ENCODE data around the gene SGCD.

The SGCD gene

DNA sequence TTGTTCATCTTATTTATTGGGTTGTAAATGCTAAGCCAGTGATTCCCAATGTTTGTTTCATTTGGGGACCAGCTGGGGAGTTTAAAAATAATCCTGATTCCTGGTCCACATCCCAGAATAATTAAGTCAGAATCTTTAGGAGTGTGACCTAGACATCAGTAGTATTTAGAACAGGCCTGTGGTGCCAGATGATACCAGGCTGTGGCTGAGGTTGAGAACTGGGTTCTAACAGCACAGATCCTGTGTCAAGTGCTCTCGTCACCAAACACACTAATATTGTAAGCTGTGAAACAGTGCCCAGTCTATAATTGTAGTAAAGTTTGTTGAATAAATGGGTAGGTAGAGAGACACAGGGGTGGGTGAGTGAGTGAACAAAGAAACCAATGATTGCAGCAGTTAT is 351.0 kb downstream of the SGCD start:
- ChIA-PET POLR2A (no interaction called here), CTCF (no interaction called here)

DNA sequence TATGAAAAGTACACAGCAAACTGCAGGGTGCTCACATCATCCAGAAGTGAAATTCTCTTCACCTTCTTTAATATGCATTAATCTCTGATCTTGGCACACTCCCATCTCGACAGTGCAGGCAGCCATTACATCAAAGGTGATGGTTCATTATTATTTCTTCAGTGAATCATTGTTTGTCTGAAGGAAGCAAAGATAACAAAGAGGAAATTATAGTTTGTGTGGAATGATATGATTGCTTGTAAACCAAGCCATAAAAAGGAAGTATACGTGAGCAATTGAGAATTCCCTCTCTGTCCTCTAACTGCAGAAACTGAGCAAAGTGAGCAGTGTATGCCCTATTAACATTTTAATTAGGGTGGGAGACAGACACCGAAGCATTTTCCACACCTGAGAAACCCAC is 351.5 kb downstream of the SGCD start:
- no peak for TF ChIP-seq ZNF384 (IDR thresholded peaks at IDR 0.05)
- TF ChIP-seq FOXA1 (IDR thresholded peaks at IDR 0.05), result no peak
- TF ChIP-seq FOXK2 (IDR thresholded peaks at IDR 0.05), result no peak
- TF ChIP-seq ELF4 (IDR thresholded peaks at IDR 0.05), result no peak
- TF ChIP-seq CTBP1 (IDR thresholded peaks at IDR 0.05; ENCODE audit: borderline replicate concordance), result no peak
- TF ChIP-seq BHLHE40 (IDR thresholded peaks at IDR 0.05; ENCODE audit: borderline replicate concordance), result no peak
- no peak for TF ChIP-seq ARNT (IDR thresholded peaks at IDR 0.05)
- no peak for TF ChIP-seq HDGF (IDR thresholded peaks at IDR 0.05; ENCODE audit: borderline replicate concordance)
- no peak for TF ChIP-seq FOXM1 (IDR thresholded peaks at IDR 0.05; ENCODE audit: borderline replicate concordance)
- no peak for TF ChIP-seq L3MBTL2 (conservative IDR thresholded peaks at IDR 0.05)
- TF ChIP-seq SUZ12 (IDR thresholded peaks at IDR 0.05), result no peak
- no peak for TF ChIP-seq PKNOX1 (IDR thresholded peaks at IDR 0.05)
- no peak for TF ChIP-seq NFRKB (IDR thresholded peaks at IDR 0.05)
- TF ChIP-seq LEF1 (IDR thresholded peaks at IDR 0.05; ENCODE audit: borderline replicate concordance), result no peak
- DNase-seq (ENCODE audit: extremely low spot score), result no peak
- POLR2A ChIA-PET, result no interaction called here
- CTCF ChIA-PET, result no interaction called here

More for the DNA sequence above, 351.0 kb downstream of the SGCD start:
- no peak for DNase-seq (ENCODE audit: extremely low spot score)
- TF ChIP-seq FOXK2 (IDR thresholded peaks at IDR 0.05), result no peak
- no peak for TF ChIP-seq CTBP1 (IDR thresholded peaks at IDR 0.05; ENCODE audit: borderline replicate concordance)
- TF ChIP-seq ELF4 (IDR thresholded peaks at IDR 0.05), result no peak
- TF ChIP-seq FOXA1 (IDR thresholded peaks at IDR 0.05), result no peak
- TF ChIP-seq FOXM1 (IDR thresholded peaks at IDR 0.05; ENCODE audit: borderline replicate concordance), result no peak
- no peak for TF ChIP-seq HDGF (IDR thresholded peaks at IDR 0.05; ENCODE audit: borderline replicate concordance)
- TF ChIP-seq SUZ12 (IDR thresholded peaks at IDR 0.05), result no peak
- TF ChIP-seq NFRKB (IDR thresholded peaks at IDR 0.05), result no peak

DNA sequence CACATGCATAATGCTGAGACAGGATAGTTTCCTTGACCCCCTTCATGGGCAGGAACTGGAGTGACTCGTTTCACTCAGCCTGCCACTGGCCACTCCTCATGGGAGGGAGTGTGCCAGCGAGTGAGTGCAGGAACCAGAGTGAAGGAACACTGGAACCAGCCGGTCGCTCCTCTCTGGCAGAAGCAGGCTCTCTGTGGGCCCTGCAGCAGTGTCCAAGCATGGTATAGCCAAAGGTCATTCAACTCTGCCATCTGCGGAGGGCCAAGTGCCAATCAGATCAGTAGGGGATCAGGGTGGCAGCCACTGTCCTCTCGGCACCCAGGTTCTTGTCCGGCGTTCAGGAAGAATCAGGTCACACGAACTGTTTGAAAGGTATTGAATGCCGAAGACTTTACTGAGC is 353.9 kb downstream of the SGCD start:
- POLR2A ChIA-PET, result no interaction called here
- CTCF ChIA-PET, result interaction anchor here (0.6 kb wide), 1 partner anchor 915 kb away, joined by 3 read pairs; no protein-coding TSS in a partner anchor
- no peak for TF ChIP-seq FOXK2 (IDR thresholded peaks at IDR 0.05)
- TF ChIP-seq FOXA1 (IDR thresholded peaks at IDR 0.05), result no peak
- no peak for TF ChIP-seq ZNF384 (IDR thresholded peaks at IDR 0.05)
- TF ChIP-seq SUZ12 (IDR thresholded peaks at IDR 0.05), result no peak
- no peak for TF ChIP-seq NFRKB (IDR thresholded peaks at IDR 0.05)
- TF ChIP-seq PKNOX1 (IDR thresholded peaks at IDR 0.05), result no peak
- no peak for DNase-seq (ENCODE audit: extremely low spot score)

- TF ChIP-seq FOXK2 (IDR thresholded peaks at IDR 0.05) (no peak), HDGF (IDR thresholded peaks at IDR 0.05; ENCODE audit: borderline replicate concordance) (no peak), SP1 (IDR thresholded peaks at IDR 0.05) (no peak), BHLHE40 (IDR thresholded peaks at IDR 0.05; ENCODE audit: borderline replicate concordance) (no peak), SUZ12 (IDR thresholded peaks at IDR 0.05) (no peak), FOXM1 (IDR thresholded peaks at IDR 0.05; ENCODE audit: borderline replicate concordance) (no peak), CTBP1 (IDR thresholded peaks at IDR 0.05; ENCODE audit: borderline replicate concordance) (no peak), PKNOX1 (IDR thresholded peaks at IDR 0.05) (no peak), ELF4 (IDR thresholded peaks at IDR 0.05) (no peak), TARDBP (IDR thresholded peaks at IDR 0.05) (no peak), LEF1 (IDR thresholded peaks at IDR 0.05; ENCODE audit: borderline replicate concordance) (no peak), NFRKB (IDR thresholded peaks at IDR 0.05) (no peak), ARNT (IDR thresholded peaks at IDR 0.05) (no peak)
- POLR2A ChIA-PET, result no interaction called here
- no peak for DNase-seq (ENCODE audit: extremely low spot score)
- CTCF ChIA-PET, result interaction anchor here (0.6 kb wide), 1 partner anchor 916 kb away, joined by 3 read pairs; no protein-coding TSS in a partner anchor
These were observed 354.3 kb downstream of the SGCD start for GRCh38 chr5:156681265-156681664.

- CTCF ChIA-PET, result no interaction called here
- no peak for DNase-seq (ENCODE audit: extremely low spot score)
- TF ChIP-seq SUZ12 (IDR thresholded peaks at IDR 0.05) (no peak), HDGF (IDR thresholded peaks at IDR 0.05; ENCODE audit: borderline replicate concordance) (no peak), PKNOX1 (IDR thresholded peaks at IDR 0.05) (no peak), SP1 (IDR thresholded peaks at IDR 0.05) (no peak), TARDBP (IDR thresholded peaks at IDR 0.05) (no peak), FOXK2 (IDR thresholded peaks at IDR 0.05) (no peak)
- POLR2A ChIA-PET, result no interaction called here
These were observed 356.0 kb downstream of the SGCD start for GRCh38 chr5:156682971-156683370.

DNA sequence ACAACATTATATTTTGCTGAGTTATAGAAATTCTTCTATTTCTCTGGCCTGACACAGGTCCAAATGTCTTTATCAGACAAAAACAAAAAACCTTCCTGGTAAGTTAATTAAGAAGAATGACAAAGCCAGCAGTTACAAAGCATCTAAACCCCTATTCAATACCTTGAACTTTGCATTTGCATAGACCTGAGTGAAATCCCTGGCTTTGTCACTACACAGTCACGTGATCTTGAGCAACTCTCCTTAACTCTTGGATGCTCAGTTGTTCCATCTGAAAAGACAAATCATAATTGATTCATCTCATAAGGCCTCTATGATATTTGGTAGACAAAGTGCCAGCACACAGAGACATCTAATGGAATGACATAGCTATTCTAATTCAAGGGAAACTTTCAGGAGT is 356.5 kb downstream of the SGCD start:
- ChIA-PET POLR2A (no interaction called here), CTCF (no interaction called here)
- DNase-seq (ENCODE audit: extremely low spot score), result no peak
- TF ChIP-seq ZNF384 (IDR thresholded peaks at IDR 0.05), result no peak
- TF ChIP-seq LEF1 (IDR thresholded peaks at IDR 0.05; ENCODE audit: borderline replicate concordance), result no peak
- no peak for TF ChIP-seq TARDBP (IDR thresholded peaks at IDR 0.05)
- no peak for TF ChIP-seq L3MBTL2 (conservative IDR thresholded peaks at IDR 0.05)
- TF ChIP-seq PKNOX1 (IDR thresholded peaks at IDR 0.05), result no peak
- no peak for TF ChIP-seq FOXM1 (IDR thresholded peaks at IDR 0.05; ENCODE audit: borderline replicate concordance)
- TF ChIP-seq FOXK2 (IDR thresholded peaks at IDR 0.05), result no peak
- no peak for TF ChIP-seq NFRKB (IDR thresholded peaks at IDR 0.05)
- TF ChIP-seq FOXA1 (IDR thresholded peaks at IDR 0.05), result no peak
- no peak for TF ChIP-seq HDGF (IDR thresholded peaks at IDR 0.05; ENCODE audit: borderline replicate concordance)

Data from HEK293T (cell line).